Epithelial cell of proximal tubule (primary cell): ENCODE data around the gene HSF5. TPM values are rescaled to one million over a fixed set of nuclear protein-coding genes. Genes with fewer than 3 reads are reported as not detected.

Experiments
- DNase-seq: peaks from one replicate; pipeline ENCODE4 v3.0.0-alpha.2; 2011; ENCODE audit warnings: low read depth
- H3K4me3 ChIP-seq: 2 replicates; pipeline ENCODE4 v1.5.1; 2011; ENCODE audit warnings: low read depth, mild to moderate bottlenecking, low read length
- CTCF ChIP-seq: conservative IDR thresholded peaks from 2 replicates; pipeline ENCODE4 v1.5.1; 2012; ENCODE audit warnings: low read depth, mild to moderate bottlenecking, low read length
- total RNA-seq: library from RNA; depleted of rRNA; stranded (reverse); fragments of >200 nt; gene quantifications from 2 replicates; pipeline ENCODE4 v1.2.3, GENCODE V29; 2015

HSF5 gene
- total RNA-seq, 1 donor from 2014 or later = 0.29 TPM

GRCh38 chr17:58427807-58428206, 60.4 kb downstream of the HSF5 start:
- TF ChIP-seq CTCF = no peak
- no peak for DNase-seq
- H3K4me3 ChIP-seq = no peak overlapping the region

DNA sequence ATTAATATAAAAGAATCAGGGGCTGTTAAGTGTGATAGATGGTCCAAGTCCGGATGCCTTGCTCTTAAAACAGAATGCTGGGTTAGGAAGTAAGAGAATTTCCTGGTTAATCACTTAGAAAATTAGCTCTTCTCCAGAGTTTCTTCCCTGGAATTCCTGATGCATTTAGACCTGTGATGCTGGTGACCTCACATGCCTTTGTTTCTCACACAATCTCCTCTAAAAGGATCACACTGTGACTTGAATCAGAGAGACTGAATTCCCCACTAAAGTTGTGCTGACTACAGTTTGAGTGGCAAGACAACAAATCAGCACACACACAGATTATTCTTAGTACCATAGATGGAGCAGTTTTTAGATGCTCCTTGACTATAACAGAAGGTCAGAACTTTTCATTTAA, 66.5 kb downstream of the HSF5 start:
- no peak for TF ChIP-seq CTCF
- H3K4me3 ChIP-seq = no peak overlapping the region

DNA sequence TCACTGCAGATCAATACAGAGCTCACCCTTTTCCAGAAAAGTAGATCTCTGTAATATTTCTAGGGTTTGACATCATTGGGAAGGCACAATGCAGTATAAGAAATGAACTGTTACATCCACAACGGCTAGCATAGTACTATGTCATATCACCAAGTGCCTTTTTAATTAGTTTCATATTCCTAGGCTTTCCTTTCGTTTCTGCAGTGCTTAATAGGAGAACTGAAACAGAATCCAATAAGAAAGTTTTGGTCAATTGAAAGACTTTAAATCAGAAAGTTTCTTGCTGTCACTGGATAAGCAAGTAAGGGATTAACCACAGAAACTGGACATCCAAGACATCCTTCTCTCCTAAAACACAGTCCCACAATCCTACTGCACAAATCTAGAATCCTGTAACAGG, 67.4 kb downstream of the HSF5 start:
- TF ChIP-seq CTCF = no peak
- DNase-seq = no peak
- no peak overlapping the region for H3K4me3 ChIP-seq

More for the DNA sequence above, 66.5 kb downstream of the HSF5 start:
- DNase-seq = no peak

GRCh38 chr17:58417300-58418092, 70.7 kb downstream of the HSF5 start, which contains the start of gene RNF43:
TSS of gene RNF43 (minus strand) at chr17:58417534. CDS start at chr17:58415577, 1,957 bp downstream.
- peak within 1 kb of the TSS; percentile 61 for H3K4me3 ChIP-seq
- peak; percentile 82 for DNase-seq
- peak; percentile 95 for TF ChIP-seq CTCF

DNA sequence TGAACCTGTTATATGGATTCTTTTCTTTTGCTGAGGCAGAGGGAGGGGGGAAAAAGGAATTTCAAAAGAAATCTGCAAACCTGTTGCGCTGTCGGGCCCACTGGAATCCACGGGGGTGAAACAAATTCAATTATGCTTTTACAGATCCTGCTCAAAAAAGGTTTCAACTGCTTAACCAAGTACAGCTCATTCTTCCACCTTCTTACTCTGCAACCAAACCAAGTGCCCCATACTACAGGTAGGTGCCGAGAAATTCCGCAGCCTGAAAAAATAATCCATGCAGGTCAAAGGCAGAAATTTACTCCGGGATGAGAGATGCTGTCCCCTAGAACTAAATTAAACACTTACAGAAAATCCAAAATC, 71.3 kb downstream of the HSF5 start:
- peak overlapping the region; percentile 61 for H3K4me3 ChIP-seq
- no peak for TF ChIP-seq CTCF
- DNase-seq = no peak

DNA sequence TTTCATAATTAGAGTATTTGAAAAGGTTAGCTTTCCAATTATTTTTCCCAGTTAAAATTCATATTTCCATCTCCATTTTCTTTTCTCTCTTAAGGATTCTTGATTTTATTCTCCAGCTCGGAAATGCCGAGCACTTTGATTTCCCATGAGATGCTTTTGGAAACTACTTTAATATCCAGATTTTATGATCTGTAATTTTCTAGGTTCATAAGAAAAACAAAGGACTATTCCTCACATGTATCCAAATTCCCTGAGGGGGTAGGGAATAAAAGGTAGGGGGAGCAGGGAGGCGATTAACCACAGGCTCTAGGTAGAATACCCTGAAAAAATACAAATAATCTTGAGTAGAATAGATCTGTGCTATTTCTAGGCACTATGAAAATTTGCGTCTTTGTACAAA, 71.8 kb downstream of the HSF5 start:
- peak overlapping the region; percentile 61 for H3K4me3 ChIP-seq
- no peak for TF ChIP-seq CTCF
- no peak for DNase-seq
